Measurements from ENCODE around the gene GPR32.

Gene GPR32

GRCh38 chr19:50779504-50780457 is 9.5 kb downstream of the GPR32 start:
- in situ Hi-C loops (cut with MboI; ENCODE audit: low sequenced_read_pairs) = loop anchor here (10.0 kb wide), 1 partner anchor 415 kb away; the partner anchor contains the start of gene NAPSA

GRCh38 chr19:50780753-50781435 is 10.6 kb downstream of the GPR32 start:
- in situ Hi-C loops (cut with MboI; ENCODE audit: low sequenced_read_pairs) = loop anchor here (10.0 kb wide), 1 partner anchor 416 kb away; the partner anchor contains the start of gene NAPSA

- in situ Hi-C loops (cut with MboI; ENCODE audit: low sequenced_read_pairs) = loop anchor here (10.0 kb wide), 1 partner anchor 419 kb away; the partner anchor contains the start of gene NAPSA
Measured at GRCh38 chr19:50783848-50784152, 13.5 kb downstream of the GPR32 start.

DNA sequence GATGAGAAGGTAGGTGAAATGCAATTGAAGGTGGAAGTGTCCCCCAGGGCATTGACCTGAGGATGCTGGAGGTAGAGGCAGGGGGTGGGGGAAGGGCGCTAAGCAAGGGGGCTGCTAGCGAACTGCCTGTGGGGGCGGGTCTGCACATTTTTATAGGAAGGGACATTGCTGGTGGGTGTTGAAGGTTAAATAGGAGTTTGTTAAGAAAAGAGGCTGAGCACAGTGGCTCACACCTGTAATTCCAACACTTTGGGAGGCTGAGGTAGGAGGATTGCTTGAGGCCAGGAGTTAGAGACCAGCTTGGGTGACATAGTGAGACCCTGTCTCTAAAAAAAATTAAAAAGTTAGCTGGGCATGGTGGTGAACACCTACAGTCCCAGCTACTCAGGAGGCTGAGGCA is 14.4 kb downstream of the GPR32 start:
- in situ Hi-C loops (cut with MboI; ENCODE audit: low sequenced_read_pairs) = loop anchor here (10.0 kb wide), 1 partner anchor 420 kb away; the partner anchor contains the start of gene NAPSA

DNA sequence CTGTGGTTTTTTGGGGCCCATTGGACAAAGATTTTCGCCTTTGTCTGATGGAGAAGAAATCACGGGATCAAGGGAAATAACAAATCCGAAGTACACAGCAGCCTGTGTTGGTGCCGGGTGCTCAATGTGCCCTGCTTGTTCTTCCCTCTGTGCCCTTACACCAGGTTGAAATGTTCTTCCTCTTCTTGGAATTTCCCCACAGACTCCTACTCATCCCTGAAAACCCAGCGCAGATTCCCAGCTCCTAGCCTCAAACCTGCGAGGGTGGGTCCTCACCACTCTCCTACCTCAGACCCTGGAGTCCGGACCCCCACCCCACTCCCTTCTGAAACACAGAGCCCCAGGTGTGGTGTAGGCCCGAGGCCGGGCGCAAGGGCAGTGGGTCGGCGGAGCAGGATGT is 15.1 kb downstream of the GPR32 start:
- in situ Hi-C loops (cut with MboI; ENCODE audit: low sequenced_read_pairs) = loop anchor here (10.0 kb wide), 1 partner anchor 421 kb away; the partner anchor contains the start of gene NAPSA

DNA sequence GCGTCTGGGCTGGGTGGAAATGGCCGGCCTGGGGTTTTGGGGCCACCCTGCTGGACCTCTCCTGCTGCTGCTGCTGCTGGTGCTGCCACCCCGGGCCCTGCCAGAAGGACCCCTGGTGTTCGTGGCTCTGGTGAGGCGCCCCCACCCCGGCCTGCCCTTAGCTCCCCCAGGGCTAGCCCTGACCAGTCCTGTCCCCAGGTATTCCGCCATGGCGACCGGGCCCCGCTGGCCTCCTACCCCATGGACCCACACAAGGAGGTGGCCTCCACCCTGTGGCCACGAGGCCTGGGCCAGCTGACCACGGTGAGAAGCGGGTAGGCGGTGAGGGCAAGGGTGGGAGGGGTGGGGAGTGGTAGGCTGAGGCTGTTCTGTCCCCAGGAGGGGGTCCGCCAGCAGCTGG is 20.1 kb downstream of the GPR32 start, which contains the start of gene ACP4:
Gene ACP4 (plus strand): TSS at position 20 of the 400 bp plus-strand sequence. CDS start 0 bp downstream, at position 20.
- in situ Hi-C loops (cut with MboI; ENCODE audit: low sequenced_read_pairs) = no loop called here

DNA sequence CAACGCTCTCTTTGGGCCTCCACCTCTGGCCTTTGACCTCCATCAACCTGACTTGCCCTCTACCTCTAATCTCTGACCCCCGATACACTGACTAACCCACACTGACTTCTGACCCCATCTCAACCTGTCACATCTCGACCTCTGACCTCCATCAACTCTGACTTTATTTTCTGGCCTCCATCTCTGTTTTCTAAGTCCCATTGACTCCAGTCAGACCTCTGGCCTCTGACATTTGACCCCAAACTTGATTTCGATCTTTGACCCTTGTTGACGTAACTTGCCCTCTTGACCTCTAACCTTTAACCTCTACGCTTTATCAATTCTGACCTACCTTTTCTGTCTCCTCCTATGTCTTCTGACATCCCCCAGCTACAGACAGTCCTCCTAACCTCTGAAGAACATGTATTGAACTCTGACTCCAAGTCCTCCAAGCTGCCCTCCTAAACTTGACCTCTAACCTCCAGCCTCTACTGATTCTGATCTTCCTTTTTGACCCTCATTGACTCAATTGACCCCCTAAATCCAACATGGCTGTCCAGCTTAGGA is 20.7 kb downstream of the GPR32 start:
- in situ Hi-C loops (cut with MboI; ENCODE audit: low sequenced_read_pairs) = no loop called here

DNA sequence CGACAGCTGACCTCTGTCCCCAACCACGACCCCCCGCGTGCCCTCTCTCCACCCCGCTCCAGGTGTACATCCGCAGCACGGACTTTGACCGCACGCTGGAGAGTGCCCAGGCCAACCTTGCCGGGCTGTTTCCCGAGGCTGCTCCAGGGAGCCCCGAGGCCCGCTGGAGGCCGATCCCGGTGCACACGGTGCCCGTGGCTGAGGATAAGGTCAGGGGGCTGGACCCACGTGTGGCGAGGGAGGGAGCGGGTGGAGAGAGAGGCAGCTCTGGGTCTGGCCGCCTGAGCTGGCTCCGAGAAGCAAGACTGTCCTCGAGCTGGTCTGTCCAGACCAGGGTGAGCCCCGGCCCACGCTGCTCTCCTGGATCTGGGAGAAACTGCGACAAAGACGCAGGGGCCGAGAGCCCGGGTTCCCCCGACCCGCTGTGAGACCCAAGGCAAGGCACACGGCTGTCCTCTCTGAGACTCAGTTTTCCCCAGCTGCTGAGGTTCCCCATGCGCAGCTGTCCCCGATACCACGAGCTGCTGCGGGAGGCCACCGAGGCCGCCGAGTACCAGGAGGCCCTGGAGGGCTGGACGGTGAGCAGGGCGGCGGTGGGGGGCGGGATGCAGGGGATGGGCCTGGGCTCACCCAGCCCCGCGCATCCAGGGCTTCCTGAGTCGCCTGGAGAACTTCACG is 21.5 kb downstream of the GPR32 start:
- in situ Hi-C loops (cut with MboI; ENCODE audit: low sequenced_read_pairs) = no loop called here

DNA sequence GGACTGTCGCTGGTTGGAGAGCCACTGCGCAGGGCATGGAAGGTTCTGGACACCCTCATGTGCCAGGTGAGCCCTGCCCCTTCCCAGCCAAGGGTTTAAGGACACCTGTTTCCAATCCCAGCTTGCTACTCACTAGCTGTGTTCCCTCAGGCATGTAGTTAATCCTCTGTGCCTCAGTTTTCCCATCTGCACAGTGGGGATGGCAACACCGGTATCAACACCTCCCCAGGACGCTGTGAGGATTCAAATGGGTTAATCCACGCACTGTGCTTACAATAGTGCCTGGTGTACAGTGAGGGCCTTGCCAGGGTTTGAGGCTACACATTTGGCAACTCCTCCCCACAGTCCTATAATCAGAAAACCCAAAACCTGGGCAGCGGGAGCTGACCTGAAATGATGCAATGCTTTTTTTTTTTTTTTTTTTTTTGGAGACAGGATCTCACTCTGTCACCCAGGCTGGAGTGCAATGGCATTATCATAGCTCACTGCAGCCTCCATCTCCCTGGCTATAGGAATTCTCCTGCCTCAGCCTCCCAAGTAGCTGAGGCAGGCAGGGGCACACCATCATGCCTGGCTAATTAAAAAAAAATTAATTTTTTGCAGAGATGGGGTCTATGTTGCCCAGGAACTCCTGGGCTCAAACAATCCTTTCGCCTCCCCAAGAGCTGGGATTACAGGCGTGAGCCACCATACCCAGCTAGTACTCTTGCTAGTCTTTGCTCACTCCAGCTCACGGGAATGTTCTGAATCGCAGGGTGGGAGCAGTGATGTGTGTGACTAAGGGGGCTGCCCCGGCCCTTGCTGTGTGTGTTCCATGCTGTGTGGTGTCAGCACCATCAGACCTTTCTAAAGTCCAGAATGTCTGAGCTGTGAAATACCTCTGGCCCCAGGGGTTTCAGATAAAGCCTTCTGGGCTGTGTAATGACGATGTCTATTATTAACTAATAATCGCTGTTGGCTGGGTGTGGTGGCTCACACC is 22.3 kb downstream of the GPR32 start:
- in situ Hi-C loops (cut with MboI; ENCODE audit: low sequenced_read_pairs) = no loop called here

DNA sequence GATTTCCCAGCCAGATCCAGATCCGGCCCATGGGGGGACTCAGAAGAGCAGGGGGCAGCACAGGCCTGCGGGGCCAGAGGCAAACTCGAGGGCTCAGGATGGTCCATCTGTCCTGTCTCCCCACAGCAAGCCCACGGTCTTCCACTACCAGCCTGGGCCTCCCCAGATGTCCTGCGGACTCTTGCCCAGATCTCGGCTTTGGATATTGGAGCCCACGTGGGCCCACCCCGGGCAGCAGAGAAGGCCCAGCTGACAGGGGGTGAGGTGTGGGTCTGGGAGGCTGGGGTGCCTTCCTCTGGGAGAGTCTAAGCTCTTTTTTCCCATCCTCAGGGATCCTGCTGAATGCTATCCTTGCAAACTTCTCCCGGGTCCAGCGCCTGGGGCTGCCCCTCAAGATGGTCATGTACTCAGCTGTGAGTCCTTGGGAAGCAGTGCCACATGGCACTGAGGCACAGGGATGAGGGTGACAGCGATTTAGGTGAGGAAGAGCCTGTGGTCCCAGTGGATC is 23.3 kb downstream of the GPR32 start:
- in situ Hi-C loops (cut with MboI; ENCODE audit: low sequenced_read_pairs) = no loop called here

DNA sequence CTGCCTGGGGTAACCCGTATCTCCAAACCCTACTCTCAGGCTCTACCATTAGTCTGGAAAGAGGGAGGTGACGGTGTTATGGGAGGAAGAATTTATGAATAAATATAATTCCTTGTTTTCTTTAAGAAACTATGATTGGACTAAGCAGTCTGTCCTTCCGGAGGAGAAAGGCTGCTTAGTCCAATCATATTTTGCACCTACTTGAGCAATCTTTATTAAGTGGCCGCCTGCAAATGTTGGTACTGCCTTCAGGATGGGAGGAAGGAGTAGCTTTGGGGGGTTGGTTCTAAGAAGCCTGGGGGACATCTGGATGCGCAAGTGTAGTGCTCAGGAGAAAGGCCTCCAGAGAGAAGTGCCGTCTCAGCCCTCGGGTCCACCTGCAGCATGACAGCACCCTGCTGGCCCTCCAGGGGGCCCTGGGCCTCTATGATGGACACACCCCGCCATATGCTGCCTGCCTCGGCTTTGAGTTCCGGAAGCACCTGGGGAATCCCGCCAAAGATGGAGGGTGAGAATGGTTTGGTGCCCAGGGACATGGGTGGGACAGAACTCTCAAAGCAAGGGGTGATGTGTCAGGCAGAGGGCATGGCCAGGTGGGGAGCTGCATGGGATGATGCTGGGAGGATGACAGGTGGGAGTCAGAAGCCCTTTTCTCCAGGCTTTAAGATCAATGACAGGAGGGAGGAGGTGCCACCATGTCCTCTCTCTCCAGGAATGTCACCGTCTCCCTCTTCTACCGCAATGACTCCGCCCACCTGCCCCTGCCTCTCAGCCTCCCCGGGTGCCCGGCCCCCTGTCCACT is 24.0 kb downstream of the GPR32 start:
- in situ Hi-C loops (cut with MboI; ENCODE audit: low sequenced_read_pairs) = no loop called here

GRCh38 chr19:50794876-50795663 is 24.8 kb downstream of the GPR32 start:
- in situ Hi-C loops (cut with MboI; ENCODE audit: low sequenced_read_pairs) = no loop called here

- in situ Hi-C loops (cut with MboI; ENCODE audit: low sequenced_read_pairs) = no loop called here
Measured at GRCh38 chr19:50795664-50796073, 25.4 kb downstream of the GPR32 start.

DNA sequence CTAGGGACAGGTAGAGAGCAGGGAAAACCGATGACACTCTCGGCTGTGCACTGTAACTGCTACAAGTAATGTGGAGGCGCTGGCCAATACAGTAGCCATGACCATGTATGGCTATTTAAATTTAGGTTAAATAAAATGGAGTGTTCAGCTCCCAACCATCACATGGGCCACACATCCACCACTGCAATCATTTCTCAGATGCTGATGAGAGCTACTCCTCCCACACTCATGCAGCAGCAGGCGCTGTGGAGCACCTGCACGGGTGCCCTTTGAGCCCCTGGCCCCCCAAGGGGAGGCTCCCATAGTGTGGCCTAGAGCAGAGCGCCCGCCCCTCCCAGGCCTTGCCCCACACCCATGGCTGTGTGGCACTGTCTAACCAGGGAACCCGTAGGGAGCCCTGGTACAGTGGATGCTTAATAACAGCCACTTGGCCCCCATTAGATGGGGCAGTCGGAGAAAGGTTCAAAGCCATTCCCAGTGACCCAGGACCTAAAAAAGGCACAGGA is 25.9 kb downstream of the GPR32 start:
- in situ Hi-C loops (cut with MboI; ENCODE audit: low sequenced_read_pairs) = no loop called here

DNA sequence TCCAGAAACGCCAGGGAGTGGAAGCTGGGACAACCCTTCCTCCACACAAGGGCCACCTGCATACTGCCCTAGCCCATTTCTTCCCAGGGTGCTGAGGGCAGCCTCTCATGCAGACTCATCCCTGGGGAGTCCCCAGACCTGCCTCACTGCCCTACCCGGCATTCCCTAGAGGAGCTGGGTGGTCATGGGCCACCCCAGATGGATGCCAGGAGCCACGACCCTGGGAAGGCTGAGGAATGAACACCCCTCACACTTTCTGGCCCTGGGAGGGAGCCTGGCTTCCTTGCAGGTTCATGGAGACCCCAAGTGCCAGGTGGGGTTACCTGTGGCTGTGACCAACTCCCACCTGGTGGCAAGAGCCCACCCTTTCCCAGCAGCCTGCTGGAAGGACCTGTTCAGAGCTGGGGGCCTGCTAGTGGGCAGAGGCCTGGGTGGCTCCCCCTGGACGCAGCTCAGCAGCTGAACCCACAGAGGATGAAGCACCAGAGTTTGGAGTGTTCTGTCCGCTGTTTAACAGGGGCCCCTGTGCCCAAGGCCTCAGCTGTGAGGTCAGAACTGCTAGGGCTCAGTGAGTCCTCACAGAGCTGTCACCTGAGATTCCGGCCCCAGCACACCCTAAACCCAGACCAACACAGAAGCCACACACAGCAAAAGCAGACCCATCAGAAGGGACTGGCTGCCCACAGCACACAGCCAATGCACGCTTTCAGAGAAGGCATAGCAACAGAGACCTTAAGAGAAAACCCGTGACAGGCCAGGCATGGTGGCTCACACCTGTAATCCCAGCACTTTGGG is 26.6 kb downstream of the GPR32 start:
- in situ Hi-C loops (cut with MboI; ENCODE audit: low sequenced_read_pairs) = no loop called here

DNA sequence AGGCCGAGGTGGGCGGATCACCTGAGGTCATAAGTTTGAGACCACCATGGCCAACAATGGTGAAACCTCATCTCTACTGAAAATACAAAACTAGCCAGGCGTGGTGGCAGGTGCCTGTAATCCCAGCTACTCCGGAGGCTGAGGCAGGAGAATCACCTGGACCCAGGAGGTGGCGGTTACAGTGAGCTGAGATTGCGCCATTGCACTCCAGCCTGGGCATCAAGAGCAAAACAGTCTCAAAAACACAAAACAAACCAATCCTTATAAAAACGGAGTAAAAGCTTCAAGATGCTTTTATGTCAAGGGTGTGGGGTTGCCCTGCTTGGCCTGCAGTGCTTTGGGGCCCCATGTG is 27.1 kb downstream of the GPR32 start:
- in situ Hi-C loops (cut with MboI; ENCODE audit: low sequenced_read_pairs) = no loop called here

All from HL-60/S4 treated with retinoic acid at 250 ng/mL for 4 days and 3 days (cell line).